ENCODE data around the gene TTC1. TPM values are rescaled to one million over a fixed set of nuclear protein-coding genes. Genes with fewer than 3 reads are reported as not detected.
"Not testable (repeated sequence)": the region's sequence is repeated elsewhere in the genome, so short reads cannot be mapped to it uniquely, and the experiment has no call there.

The TTC1 gene
- total RNA-seq, 1 donor from 2014 or later = 25.5 TPM

GRCh38 chr5:160064417-160064810, 55.5 kb downstream of the TTC1 start:
- TF ChIP-seq CTCF (IDR thresholded peaks at IDR 0.05; ENCODE audit: insufficient read depth, low read length, severe bottlenecking) = no peak
- no peaks in the 10 kb centered on the region for H3K27me3 ChIP-seq (ENCODE audit: control insufficient read depth, insufficient read depth, low read length)
- DNase-seq (ENCODE audit: low read depth) (peak; percentile 24), FAIRE-seq (no peak)
- H3K4me3 ChIP-seq (ENCODE audit: low read depth, low read length) = no peak overlapping the region
- H3K36me3 ChIP-seq (ENCODE audit: control insufficient read depth, insufficient read depth, low read length) = peaks cover 1% of the 10 kb centered on the region

- no peak overlapping the region for H3K4me3 ChIP-seq (ENCODE audit: low read depth, low read length)
- H3K36me3 ChIP-seq (ENCODE audit: control insufficient read depth, insufficient read depth, low read length) = peaks cover 1% of the 10 kb centered on the region
- no peaks in the 10 kb centered on the region for H3K27me3 ChIP-seq (ENCODE audit: control insufficient read depth, insufficient read depth, low read length)
- DNase-seq (ENCODE audit: low read depth) = peak; percentile 96
- no peak for FAIRE-seq
- no peak for TF ChIP-seq CTCF (IDR thresholded peaks at IDR 0.05; ENCODE audit: insufficient read depth, low read length, severe bottlenecking)
These were observed 56.2 kb downstream of the TTC1 start for GRCh38 chr5:160064995-160065614.

DNA sequence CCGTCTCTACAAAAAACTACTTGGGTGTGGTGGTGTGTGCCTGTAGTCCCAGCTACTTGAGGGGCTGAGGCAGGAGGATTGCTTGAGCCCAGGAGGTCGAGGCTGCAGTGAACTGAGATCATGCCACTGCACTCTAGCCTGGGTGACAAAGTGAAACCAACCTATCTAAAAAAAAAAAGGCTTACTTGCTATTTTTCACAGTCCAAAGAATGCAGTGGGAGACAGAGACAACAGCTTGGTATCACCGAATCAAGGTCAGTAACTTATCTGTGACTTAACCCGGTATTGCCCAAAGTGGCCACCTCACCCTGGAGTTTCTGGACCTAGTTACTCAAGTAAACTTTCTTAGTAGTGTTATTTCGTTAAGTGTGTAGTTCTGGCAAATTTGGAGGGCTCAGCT, 60.2 kb downstream of the TTC1 start:
- DNase-seq (ENCODE audit: low read depth); FAIRE-seq: not testable (repeated sequence)

DNA sequence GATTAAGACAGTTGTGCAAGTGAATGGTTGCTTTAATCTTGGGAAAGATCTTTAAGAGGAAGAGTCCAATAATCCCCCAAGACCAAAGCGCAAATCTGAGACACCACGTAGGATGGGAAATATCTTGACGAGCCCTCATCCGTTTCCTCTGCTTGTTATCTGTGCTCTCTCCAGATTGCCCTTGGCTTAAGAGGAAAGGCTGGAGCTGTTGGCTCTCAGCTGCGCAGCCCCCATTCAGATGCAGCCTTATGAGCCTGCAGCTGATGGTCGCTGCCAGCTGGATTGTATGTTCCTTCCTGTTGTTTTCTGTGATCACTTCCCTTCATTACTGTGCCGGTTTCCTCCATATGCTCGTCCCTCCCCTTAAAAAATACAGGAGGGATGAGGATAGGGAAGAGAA, 62.6 kb downstream of the TTC1 start:
- TF ChIP-seq CTCF (IDR thresholded peaks at IDR 0.05; ENCODE audit: insufficient read depth, low read length, severe bottlenecking) = no peak
- no peak for FAIRE-seq
- H3K36me3 ChIP-seq (ENCODE audit: control insufficient read depth, insufficient read depth, low read length) = no peaks in the 10 kb centered on the region

More for the DNA sequence above, 60.2 kb downstream of the TTC1 start:
- H3K36me3 ChIP-seq (ENCODE audit: control insufficient read depth, insufficient read depth, low read length); H3K4me3 ChIP-seq (ENCODE audit: low read depth, low read length); H3K27me3 ChIP-seq (ENCODE audit: control insufficient read depth, insufficient read depth, low read length): not testable (repeated sequence)

DNA sequence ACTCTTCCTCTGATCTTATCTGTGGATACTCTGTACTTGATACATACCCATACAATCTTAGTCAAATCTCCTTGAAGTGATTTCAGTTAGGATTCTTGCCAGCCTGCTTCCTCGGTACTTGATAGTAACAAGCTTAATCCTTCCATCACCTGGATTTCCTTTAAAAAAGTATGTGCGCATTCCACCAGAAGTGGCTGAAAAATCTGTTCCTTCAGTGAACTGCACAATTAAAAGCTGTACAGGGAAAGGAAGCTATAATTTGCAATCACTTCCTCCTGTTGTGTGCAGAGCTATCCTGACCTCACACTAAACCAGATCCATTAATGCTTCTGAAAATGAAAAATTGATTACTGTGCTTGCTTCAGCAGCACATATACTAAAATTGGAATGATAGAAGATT, 63.0 kb downstream of the TTC1 start:
- H3K27me3 ChIP-seq (ENCODE audit: control insufficient read depth, insufficient read depth, low read length) = no peaks in the 10 kb centered on the region
- no peak for FAIRE-seq
- no peak for TF ChIP-seq CTCF (IDR thresholded peaks at IDR 0.05; ENCODE audit: insufficient read depth, low read length, severe bottlenecking)
- DNase-seq (ENCODE audit: low read depth) = no peak
- H3K4me3 ChIP-seq (ENCODE audit: low read depth, low read length) = no peak overlapping the region
- no peaks in the 10 kb centered on the region for H3K36me3 ChIP-seq (ENCODE audit: control insufficient read depth, insufficient read depth, low read length)

More for the DNA sequence above, 62.6 kb downstream of the TTC1 start:
- no peaks in the 10 kb centered on the region for H3K27me3 ChIP-seq (ENCODE audit: control insufficient read depth, insufficient read depth, low read length)
- H3K4me3 ChIP-seq (ENCODE audit: low read depth, low read length) = no peak overlapping the region
- DNase-seq (ENCODE audit: low read depth) = no peak

DNA sequence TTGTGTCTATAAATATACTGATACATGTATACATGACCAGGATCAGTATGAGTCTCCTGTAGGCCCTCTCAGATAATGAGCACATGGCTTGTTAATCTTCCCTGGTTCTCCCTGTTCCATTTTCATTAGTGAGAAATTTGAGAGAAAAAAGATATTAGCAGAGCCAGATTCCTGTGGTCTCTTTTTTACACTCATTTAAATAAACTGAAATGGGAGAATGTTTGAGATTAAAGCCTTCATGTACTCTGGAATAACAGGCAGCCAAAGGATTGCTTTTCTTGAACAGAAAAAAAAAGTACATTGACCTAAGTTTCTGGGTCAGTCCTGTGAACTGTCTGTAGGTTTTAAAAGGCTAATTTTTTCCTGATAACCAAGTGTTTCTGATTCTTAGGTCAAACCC, 66.1 kb downstream of the TTC1 start:
- H3K36me3 ChIP-seq (ENCODE audit: control insufficient read depth, insufficient read depth, low read length) = no peaks in the 10 kb centered on the region
- no peak overlapping the region for H3K4me3 ChIP-seq (ENCODE audit: low read depth, low read length)
- DNase-seq (ENCODE audit: low read depth) (no peak), FAIRE-seq (no peak)
- TF ChIP-seq CTCF (IDR thresholded peaks at IDR 0.05; ENCODE audit: insufficient read depth, low read length, severe bottlenecking) = no peak
- H3K27me3 ChIP-seq (ENCODE audit: control insufficient read depth, insufficient read depth, low read length) = no peaks in the 10 kb centered on the region
